Astrocyte of the cerebellum (primary cell): Measurements from ENCODE around the gene GEMIN5.

Source experiments
- DNase-seq: peaks from one replicate; pipeline ENCODE4 v3.0.0-alpha.2; 2011; ENCODE audit warnings: low read depth
- H3K4me3 ChIP-seq: 2 replicates; pipeline ENCODE4 v1.5.1; 2011; ENCODE audit warnings: mild to moderate bottlenecking, low read depth, low read length, moderate library complexity
- CTCF ChIP-seq: IDR thresholded peaks from 2 replicates; pipeline ENCODE4 v1.5.1; 2012; ENCODE audit warnings: low read length, low read depth, moderate library complexity, mild to moderate bottlenecking; ENCODE audit errors: missing control alignments
- in situ Hi-C: cut with HindIII; loops from 2 replicates; pipeline ENCODE4 v1.10.0; 2017; ENCODE audit warnings: low sequenced_read_pairs

The GEMIN5 gene

GRCh38 chr5:154962494-154962893 lies 24.5 kb upstream of the GEMIN5 start:
- in situ Hi-C loops, result no loop called here
- no peak for TF ChIP-seq CTCF
- DNase-seq, result no peak
- no peak overlapping the region for H3K4me3 ChIP-seq

GRCh38 chr5:154956712-154957111 lies 18.7 kb upstream of the GEMIN5 start:
- no peak overlapping the region for H3K4me3 ChIP-seq
- no peak for DNase-seq
- no peak for TF ChIP-seq CTCF
- in situ Hi-C loops, result no loop called here

- TF ChIP-seq CTCF, result no peak
- no peak for DNase-seq
- in situ Hi-C loops, result no loop called here
- no peak overlapping the region for H3K4me3 ChIP-seq
Observed at GRCh38 chr5:154949781-154950180, 11.8 kb upstream of the GEMIN5 start.

GRCh38 chr5:154948313-154948712 lies 10.3 kb upstream of the GEMIN5 start:
- in situ Hi-C loops, result no loop called here
- no peak overlapping the region for H3K4me3 ChIP-seq
- DNase-seq, result no peak
- no peak for TF ChIP-seq CTCF

- no peak overlapping the region for H3K4me3 ChIP-seq
- no peak for DNase-seq
- in situ Hi-C loops, result no loop called here
- TF ChIP-seq CTCF, result no peak
Observed at GRCh38 chr5:154947778-154948177, 9.8 kb upstream of the GEMIN5 start.

- DNase-seq, result no peak
- H3K4me3 ChIP-seq, result no peak overlapping the region
- in situ Hi-C loops, result no loop called here
- TF ChIP-seq CTCF, result peak; percentile 30
Observed at GRCh38 chr5:154945695-154946301, 7.8 kb upstream of the GEMIN5 start.
